Stimulated activated CD8-positive, alpha-beta memory T cell treated with anti-CD3 and anti-CD28 coated beads, Interleukin-15, amount 100 ng/mL, for 4 hours (primary cell): Measurements from ENCODE around the gene COMP.
"Not testable (repeated sequence)": the region's sequence is repeated elsewhere in the genome, so short reads cannot be mapped to it uniquely, and the experiment has no call there.

Experiments
- DNase-seq, 2 donors: peaks; one replicate each; pipeline ENCODE4 v3.0.0-alpha.2; 2020; ENCODE audit warnings: low read depth in 2 of 2

COMP gene

DNA sequence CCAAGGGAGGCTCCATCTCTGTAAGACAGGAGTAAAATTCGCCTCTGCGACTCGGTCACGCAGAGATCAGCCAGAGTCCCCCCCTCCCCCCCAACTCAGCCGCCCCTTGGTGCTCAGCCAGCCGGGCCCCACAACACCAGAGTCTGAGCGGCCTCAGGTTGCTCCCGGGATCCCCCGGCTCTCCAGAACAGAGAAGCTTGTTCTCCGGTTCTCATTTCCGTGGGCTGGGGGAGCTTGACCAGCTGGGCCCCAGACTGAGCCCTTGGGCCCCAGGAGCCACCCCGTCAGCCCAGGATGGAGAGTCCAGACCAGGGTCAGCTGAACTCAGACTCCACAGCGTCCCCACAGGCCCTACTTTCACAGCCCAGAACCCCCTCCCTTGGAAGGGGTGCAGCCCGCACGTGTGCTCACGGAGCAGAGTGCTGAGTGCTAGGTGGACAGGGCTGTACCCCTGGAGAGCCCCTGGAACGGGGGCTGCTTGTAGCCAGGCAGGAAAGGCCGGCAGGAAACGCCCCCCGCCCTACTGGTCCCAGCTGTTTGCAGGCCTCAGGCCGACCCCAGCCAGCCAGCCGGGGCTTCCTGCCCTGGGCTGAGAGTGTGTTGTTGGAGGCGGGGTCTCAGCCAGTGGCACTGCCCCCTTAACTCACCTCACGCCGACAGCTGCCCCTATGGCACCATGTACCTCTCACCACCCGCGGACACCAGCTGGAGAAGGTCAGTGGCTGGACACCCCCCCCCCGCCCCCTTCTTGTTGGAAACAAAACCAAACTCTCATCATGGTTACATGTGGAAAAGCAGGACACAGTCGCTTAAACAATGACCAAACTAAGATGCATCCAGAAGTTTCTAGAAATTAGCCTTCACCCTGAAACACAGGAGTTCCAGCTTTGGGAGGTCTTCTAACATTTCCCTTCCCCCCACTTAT, 44.4 kb downstream of the COMP start:
- DNase-seq: no peak

- no peak for DNase-seq
Observed at GRCh38 chr19:18745931-18746330, 45.2 kb downstream of the COMP start.

DNA sequence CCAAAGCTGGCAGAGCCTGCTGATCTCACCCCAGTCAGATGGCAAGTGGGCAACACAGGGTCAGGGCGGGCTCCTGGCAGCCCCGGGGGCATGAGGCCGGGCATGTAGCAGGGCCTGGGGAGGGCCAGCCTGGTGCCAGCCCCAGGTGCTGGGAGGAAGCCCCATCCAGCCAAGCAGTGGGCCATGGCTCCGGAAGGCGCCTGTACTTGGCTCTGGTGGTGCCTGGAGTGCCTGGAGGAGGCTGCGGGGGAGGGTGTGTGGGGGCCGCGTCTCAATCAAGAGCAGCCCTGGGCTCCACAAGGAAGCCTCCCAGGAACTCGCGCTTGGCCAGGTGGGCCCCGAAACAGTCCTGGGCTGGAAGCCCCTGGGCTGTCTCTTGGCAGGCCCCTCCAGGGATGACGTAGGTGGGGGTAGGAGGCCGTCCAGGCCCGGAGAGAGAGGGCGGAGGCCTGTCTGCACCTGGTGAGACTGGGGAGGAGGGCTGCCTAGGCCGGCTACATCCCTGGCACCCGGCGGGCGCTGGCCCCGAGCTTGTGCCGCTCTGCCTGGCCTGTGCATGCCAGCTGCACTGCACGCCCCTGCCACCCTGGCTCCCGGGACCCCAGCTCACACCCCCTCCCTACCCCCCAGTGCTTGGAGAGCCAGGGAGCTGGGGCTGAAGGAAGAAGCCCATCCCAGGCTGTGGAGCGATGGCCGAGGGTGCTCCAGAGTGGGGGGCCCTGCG, 45.9 kb downstream of the COMP start:
- no peak for DNase-seq

DNA sequence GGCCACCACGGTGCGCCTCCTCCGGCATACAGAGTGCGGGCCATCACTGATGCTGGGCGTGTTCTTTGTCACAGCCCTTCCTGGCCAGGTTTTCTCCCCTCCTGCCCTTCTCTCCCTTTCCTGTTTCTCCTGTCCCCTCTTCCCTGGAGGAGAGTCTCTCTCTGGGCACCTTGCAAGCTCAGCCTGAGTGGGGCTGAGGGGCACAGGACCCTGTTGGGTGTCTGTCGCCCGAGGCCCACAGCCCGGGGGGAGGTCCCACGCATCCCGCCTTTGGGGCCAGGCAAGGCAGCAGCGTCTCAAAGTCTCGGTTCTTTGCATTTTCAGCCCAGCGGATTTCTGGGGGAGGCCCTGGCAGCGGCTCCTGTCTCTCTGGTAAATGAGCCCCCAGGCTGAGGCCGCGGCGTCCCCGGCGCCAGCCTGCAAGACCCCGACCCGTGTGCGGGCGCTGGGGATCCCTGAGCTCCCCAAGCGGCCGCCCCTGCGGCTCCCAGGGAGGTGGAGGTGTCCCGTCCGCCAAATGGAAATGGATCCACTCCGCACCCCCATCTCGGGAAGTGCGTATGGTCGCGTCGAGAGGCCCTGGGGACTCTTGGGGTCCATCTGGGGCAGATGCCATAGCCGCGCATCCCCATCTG, 47.2 kb downstream of the COMP start:
- DNase-seq: no peak

DNA sequence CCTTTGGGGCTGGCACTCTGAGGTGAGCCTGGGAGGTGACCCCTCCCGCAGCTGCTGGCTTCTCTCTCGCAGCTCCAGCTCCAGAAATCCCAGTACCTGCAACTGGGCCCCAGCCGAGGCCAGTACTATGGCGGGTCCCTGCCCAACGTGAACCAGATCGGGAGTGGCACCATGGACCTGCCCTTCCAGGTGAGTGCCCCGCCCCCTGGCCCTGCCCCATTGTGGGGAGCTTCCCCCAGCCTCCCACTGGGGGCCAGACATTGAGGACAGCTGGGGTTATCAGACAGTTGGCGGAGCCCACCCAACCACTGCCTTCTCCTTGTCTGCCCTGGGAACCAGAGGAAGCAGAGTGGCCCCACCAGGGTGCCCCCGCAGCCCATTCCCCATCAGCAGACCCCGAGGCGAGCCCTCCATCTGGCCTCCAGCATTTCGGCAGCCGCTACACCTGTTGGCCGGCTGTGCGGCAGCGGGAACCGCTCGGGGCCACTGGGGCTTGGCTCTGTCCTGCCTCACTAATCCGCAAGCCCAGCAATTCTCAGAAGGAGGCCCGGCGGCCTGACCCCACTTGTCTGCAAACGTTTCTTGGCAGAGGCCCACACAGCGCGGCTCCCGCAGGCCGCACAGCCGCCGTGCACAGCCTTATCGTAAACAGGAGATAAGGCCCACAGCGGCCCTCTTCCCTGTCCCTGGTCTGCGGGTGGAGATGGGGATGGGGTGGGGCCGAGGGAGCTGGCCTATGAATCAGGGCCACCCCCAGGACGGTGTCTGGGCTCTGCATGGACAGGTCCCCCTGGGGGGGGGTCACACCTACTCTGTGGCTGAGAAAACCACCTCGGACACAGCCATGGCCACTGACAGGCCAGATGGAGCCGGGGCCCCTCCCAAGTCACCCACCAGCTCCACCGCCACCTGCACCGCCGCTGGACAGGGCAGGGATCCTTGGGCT, 48.0 kb downstream of the COMP start:
- no peak for DNase-seq

DNA sequence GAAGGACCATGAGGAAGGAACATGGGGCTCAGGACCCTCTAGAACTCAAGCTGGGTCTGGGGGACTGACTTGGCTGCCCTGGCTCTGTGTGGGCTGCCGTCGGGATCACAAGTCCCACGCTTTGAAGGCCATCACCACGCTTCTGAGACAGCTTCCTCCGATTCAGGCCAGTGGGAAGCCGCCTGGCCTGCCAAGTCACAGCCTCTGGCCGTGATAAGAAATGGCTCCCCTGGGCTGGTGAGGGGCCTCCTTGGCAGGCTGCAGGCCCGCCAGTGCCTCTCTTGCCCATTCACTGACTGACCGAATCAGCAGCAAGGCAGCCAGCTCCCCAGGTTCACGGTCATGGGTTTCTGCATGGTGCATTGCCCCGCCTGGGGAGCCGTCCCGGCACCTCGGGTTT, 48.8 kb downstream of the COMP start:
- no peak for DNase-seq

DNA sequence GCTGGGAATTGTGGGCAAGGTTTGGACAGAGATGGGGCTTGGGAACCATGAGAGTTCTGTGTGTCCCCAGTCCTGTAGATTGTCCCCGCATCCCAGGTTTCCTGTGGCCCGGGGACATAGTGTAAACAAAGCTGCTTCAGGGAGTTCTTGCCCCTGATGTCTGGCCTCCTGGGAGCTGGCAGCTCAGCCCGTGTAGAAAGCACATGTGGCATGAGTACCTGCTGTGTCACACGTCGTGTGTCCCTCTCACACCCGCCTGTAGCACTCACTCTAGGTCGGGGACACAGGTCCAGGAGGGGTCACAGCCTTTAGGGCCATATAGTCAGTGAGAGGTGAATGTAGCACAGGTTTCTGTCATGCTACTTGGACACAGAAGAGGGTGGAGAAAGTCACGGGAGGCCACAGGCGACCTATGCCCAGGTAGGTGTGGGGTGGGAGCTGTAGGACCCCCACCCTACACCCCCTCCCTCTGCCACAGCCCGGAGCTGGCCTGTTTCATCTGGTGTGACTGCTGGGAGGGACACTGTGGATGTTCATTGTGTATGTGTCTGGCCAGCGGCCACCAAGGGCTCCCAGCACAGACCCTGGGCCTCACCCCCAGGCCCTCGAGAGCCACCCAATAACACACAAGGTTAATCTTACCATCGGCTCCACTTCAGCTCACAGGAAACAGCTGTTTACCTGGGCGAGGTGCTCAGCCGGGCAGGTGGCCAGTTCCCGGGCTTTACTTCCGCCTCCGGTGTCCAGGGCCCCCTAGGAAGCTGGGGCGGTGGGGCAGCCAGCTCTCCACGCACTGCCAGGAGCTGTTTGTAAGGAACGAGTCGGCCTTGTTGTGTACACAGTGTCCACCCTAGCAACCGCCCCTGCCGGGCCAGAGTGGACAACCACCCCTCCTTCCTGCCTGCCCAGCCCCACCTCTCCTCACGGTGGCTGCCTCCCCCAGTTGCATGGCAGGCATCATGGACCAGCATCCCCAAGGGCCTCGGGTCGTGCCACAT, 49.7 kb downstream of the COMP start:
- no peak for DNase-seq

DNA sequence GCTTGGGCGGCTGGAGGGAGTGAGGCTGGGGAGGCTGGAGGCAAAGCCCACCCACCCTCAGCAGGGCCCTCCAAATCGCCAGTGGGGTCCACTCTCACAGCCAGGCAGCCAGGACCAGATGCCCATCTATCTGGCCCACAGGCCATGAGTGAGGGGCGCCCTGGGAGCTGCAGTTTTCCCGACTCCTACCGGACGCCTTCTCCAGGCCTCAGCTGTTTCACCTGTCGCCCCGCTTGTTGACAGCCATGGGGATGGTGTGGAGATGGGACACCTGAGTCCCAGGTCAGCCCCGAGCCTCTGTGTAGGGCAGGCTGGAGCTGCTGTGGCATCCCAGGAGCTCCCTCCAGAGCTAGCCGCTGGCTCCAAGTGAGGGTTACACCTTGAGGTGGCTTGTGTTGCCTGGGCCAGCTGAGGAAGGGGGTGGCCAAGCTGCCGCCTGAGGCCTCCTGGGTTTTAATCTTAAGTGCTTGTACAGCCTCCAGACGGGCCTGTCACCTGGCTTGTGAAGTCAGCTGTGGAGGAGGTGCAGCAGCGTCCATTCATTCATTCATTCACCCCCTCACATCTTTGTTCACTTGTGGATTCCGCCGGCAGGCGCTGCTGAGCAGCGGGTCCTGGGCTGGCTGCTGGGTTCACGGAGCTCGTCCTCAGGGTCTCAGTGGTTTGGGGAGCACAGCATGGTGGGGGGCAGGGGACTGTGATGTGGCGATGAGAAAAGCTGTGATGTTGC, 52.0 kb downstream of the COMP start:
- DNase-seq: no peak

DNA sequence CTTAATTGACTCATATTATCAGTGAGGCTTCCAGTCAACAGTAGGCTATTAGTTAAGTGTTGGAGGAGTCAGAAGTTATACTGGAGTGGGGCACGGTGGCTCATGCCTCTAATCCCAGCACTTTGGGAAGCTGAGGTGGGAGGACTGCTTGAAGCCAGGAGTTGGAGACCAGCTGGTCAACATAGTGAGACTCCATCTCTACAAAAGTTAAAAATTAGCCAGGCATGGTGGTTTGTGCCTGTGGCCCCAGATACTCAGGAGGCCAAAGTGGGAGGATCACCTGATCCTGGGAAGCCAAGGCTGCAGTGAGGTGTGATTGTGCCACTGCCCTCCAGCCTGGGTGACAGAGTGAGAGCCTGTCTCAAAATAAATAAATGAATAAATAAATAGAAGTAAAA, 53.2 kb downstream of the COMP start:
- no peak for DNase-seq

DNA sequence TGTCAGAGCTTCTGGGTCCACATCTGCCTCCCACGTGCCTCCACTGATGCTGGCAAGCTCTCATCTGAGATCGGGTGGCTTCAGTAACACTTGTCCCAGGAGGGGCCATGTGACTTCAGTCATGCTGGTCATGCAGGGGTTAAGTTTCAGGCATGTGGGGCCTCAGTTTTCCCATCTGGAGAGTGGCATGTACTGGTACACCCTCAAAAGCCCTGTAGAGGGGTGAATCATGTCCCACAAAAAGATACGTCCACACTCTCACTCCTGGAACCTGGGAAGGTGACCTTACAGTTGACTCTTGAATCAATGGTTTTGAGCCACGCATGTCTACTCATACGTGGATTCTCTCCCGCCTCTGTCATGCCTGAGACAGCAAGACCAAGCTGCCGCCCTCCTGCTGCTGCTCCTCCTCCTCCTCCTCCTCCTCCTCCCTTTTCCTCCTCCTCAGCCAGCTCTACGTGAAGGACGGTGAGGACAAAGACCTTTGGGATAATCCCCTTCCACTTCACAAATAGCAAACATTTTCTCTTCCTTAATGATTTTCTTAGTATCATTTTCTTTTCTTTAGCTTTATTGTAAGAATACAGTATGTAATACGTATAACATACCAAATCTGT, 53.7 kb downstream of the COMP start:
- DNase-seq: no peak

GRCh38 chr19:18736415-18737336, 54.4 kb downstream of the COMP start:
- DNase-seq: no peak

- no peak for DNase-seq
Observed at GRCh38 chr19:18735752-18736151, 55.4 kb downstream of the COMP start.

GRCh38 chr19:18735324-18735723, 55.8 kb downstream of the COMP start:
- no peak for DNase-seq

DNA sequence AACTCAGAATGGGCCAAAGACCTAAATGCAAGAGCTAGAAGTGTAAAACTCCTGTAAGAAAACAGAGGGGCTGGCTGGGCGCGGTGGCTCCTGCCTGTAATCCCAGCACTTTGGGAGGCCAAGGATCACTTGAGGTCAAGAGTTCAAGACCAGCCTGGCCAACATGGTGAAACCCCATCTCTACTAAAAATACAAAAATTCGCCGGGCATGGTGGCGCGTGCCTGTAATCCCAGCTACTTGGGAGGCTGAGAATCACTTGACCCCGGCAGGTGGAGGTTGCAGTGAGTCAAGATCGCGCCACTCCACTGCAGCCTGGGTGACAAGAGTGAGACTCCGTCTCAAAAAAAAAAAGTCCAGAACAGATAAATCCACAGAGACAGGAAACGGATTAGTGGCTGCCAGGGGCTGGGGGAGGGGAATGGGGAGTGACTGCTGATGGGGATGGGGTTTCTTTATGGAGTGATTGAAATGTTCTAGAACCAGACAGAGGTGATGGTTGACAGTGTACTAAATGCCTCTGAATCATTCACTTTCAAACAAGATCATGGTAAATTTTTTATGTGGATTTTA, 57.3 kb downstream of the COMP start:
- not testable (repeated sequence) for DNase-seq

- no peak for DNase-seq
Observed at GRCh38 chr19:18733196-18733647, 57.9 kb downstream of the COMP start.
